K562 (cell line): Measurements from ENCODE around the gene MATK. TPM values are rescaled to one million over a fixed set of nuclear protein-coding genes. Genes with fewer than 3 reads are reported as not detected.
A peak's percentile ranks its signal among the peaks of the same experiment; 100 is the strongest.

Experiments
- FOXJ2 ChIP-seq: fragments of 200-800 bp; sonication (Bioruptor generic); IDR thresholded peaks from 2 replicates; pipeline ENCODE4 v1.6.1; 2016; ENCODE audit warnings: missing genetic modification characterization, missing compliant biosample characterization
- FOXK1 ChIP-seq: sonication (generic); formaldehyde crosslinking; IDR thresholded peaks from 2 replicates; pipeline ENCODE4 v1.8.0; 2022; ENCODE audit warnings: missing genetic modification reagents, mild to moderate bottlenecking, borderline replicate concordance
- HLTF ChIP-seq: fragments of 450-650 bp; IDR thresholded peaks from 2 replicates; pipeline ENCODE4 v1.6.1; 2016
- ILK ChIP-seq: fragments of 450-650 bp; IDR thresholded peaks from 2 replicates; pipeline ENCODE4 v1.6.1; 2016; ENCODE audit warnings: missing genetic modification characterization, low read depth, mild to moderate bottlenecking, missing compliant biosample characterization, moderate library complexity, borderline replicate concordance
- IRF9 ChIP-seq: fragments of 450-650 bp; IDR thresholded peaks from 2 replicates; pipeline ENCODE4 v1.6.1; 2016; ENCODE audit warnings: missing biosample characterization, missing genetic modification characterization
- KDM5B ChIP-seq: fragments of 200-600 bp; sonication (generic); IDR thresholded peaks from 2 replicates; pipeline ENCODE4 v1.6.1; 2012; ENCODE audit warnings: low read depth, mild to moderate bottlenecking, moderate library complexity, low read length, control low read depth, inconsistent platforms; ENCODE audit not compliant: insufficient replicate concordance
- MEIS2 ChIP-seq: fragments of 450-650 bp; IDR thresholded peaks from 2 replicates; pipeline ENCODE4 v1.6.1; 2014; ENCODE audit warnings: mild to moderate bottlenecking; ENCODE audit not compliant: partially characterized antibody
- NFRKB ChIP-seq: fragments of 450-650 bp; IDR thresholded peaks from 2 replicates; pipeline ENCODE4 v1.6.1; 2016; ENCODE audit warnings: low read depth
- TAF15 ChIP-seq: fragments of 200-400 bp; formaldehyde crosslinking; IDR thresholded peaks from 2 replicates; pipeline ENCODE4 v1.6.1; 2017; ENCODE audit warnings: mild to moderate bottlenecking, low read depth, low read length, moderate library complexity
- YBX1 ChIP-seq: fragments of 450-650 bp; IDR thresholded peaks from 2 replicates; pipeline ENCODE4 v1.7.1; 2016; ENCODE audit warnings: mild to moderate bottlenecking
- ZBTB40 ChIP-seq, 2 experiments: fragments of 450-650 bp in 1 of 2; sonication (generic) in 1 of 2; formaldehyde crosslinking in 1 of 2; IDR thresholded peaks; 2 replicates each; pipeline versions ENCODE4 v1.7.1 to v1.9.0; 2016 to 2022; ENCODE audit warnings: inconsistent platforms in 1 of 2, mild to moderate bottlenecking in 1 of 2, missing genetic modification reagents in 1 of 2
- ZNF75A ChIP-seq: fragments of 450-650 bp; formaldehyde crosslinking; IDR thresholded peaks from 2 replicates; pipeline ENCODE4 v1.4.0; 2020; ENCODE audit warnings: mild to moderate bottlenecking
- polyA plus RNA-seq, 8 experiments: library from polyadenylated mRNA; depleted of rRNA in 4 of 8; stranded (reverse) in 5 of 8; unstranded in 3 of 8; fragments of >200 nt; fragmentation: Nextera tagmentation in 2 of 8; fragmentation: Illumina TruSeq in 1 of 8; extraction: Ambion mirVana in 2 of 8; extraction: Trizol in 1 of 8; gene quantifications; 2 replicates each; pipeline versions ENCODE4 v1.2.1 to v1.2.3, GENCODE V29; 2011 to 2014; ENCODE audit warnings: inconsistent platforms in 1 of 8, missing spikeins in 1 of 8
- total RNA-seq, 7 experiments: library from RNA; depleted of rRNA in 6 of 7; stranded (reverse); fragments of >200 nt in 6 of 7; fragmentation: Illumina TruSeq in 2 of 7; extraction: Trizol in 2 of 7; gene quantifications; 2 replicates each; pipeline versions ENCODE4 v1.2.1 to v1.2.3, GENCODE V29; 2011 to 2021; ENCODE audit warnings: low replicate concordance in 1 of 7
- TF ChIP-seq, protein P1 (sequence below): sonication (generic); formaldehyde crosslinking; IDR thresholded peaks from 2 replicates; pipeline ENCODE4 v1.9.0; 2022; ENCODE audit warnings: mild to moderate bottlenecking, missing genetic modification reagents
- TF ChIP-seq, protein P2 (sequence below), 2 experiments: IDR thresholded peaks; 2 replicates each; pipeline ENCODE4 v1.6.1; 2011; ENCODE audit warnings: borderline replicate concordance in 1 of 2, control low read depth in 1 of 2, low read depth in 1 of 2, low read length in 1 of 2, mild to moderate bottlenecking in 1 of 2, mixed read lengths in 1 of 2, moderate library complexity in 1 of 2; ENCODE audit not compliant: insufficient read depth in 1 of 2, insufficient read length in 1 of 2, poor library complexity in 1 of 2, severe bottlenecking in 1 of 2; ENCODE audit errors: extremely low read depth in 1 of 2

MATK gene
- total and polyA plus RNA-seq, 9 of the 15 experiments (the other 6 are each of a cell fraction or from before 2014, with no cell fraction given), result 0.08 to 41.5 (median 21.4) TPM

DNA sequence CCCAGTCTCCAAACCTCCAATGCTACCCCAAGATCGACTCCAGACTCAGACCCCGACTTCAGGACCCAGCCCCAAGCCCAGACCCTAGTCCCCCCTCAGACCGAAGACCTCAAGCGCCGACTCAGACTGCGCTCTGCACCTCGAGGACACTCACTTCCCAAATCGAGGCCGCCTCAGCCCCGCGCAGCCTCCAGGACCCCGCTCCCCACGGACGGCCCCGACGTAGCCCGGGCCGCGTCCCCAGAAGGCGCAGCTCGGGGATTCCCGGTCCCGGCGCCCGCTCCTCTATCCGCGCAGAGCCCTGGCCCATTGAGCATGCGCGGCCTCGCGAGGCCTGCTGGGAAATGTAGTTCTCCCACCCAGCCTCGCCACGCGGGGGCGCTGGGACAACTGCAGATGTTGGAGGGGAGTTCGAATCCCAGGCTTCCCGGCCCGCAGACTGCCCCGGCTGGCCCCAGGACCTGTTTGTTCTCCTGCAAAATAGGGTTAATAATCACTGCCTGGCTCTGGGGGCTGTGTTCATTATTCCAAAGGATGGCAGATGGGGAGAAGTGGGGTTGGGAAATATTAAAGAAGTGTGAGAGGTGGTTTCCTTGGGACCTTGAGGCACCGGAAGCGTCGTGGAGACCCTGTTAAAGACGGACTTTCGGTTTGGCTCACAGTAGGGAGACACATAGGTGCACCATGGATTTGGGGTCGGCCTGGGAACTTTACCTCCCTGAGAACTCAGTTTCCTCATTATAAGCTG, 24.6 kb downstream of the MATK start, which contains the start of gene APBA3 (continued):
- peak; percentile 97 for TF ChIP-seq ZBTB40 (IDR thresholded peaks at IDR 0.05)
- no peak for TF ChIP-seq ZBTB40 (CRISPR knock-in tag; IDR thresholded peaks at IDR 0.05)
- TF ChIP-seq MEIS2, result peak; percentile 66
- no peak for TF ChIP-seq TAF15
- TF ChIP-seq FOXJ2 (tag), result peak; percentile 39; the same call in 1 of the 2 replicates
- TF ChIP-seq ZNF75A (CRISPR knock-in tag), result no peak
- peak; percentile 76; the same call in 1 of the 2 replicates for TF ChIP-seq HLTF
- TF ChIP-seq, protein P1, sequence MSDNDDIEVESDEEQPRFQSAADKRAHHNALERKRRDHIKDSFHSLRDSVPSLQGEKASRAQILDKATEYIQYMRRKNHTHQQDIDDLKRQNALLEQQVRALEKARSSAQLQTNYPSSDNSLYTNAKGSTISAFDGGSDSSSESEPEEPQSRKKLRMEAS (CRISPR knock-in tag), result peak; percentile 69
- TF ChIP-seq NFRKB, result 0 out of 2 replicates have a peak, but pooled peaks have one; percentile 38
- no peak for TF ChIP-seq ILK (tag)
- 0 out of 2 replicates have a peak, but pooled peaks have one; percentile 53 for TF ChIP-seq FOXK1 (CRISPR knock-in tag)
- 0 out of 2 replicates have a peak, but pooled peaks have one; percentile 12 for TF ChIP-seq IRF9
- TF ChIP-seq YBX1, result no peak
- TF ChIP-seq, protein P2, sequence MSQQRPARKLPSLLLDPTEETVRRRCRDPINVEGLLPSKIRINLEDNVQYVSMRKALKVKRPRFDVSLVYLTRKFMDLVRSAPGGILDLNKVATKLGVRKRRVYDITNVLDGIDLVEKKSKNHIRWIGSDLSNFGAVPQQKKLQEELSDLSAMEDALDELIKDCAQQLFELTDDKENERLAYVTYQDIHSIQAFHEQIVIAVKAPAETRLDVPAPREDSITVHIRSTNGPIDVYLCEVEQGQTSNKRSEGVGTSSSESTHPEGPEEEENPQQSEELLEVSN (IDR thresholded peaks at IDR 0.05; ENCODE audit: borderline replicate concordance in 1 of 2, extremely low read depth in 1 of 2, insufficient read depth in 1 of 2, insufficient read length in 1 of 2, low read depth in 1 of 2, low read length in 1 of 2, poor library complexity in 1 of 2, severe bottlenecking in 1 of 2), result peak in 1 of 2 experiments; percentile 17
- TF ChIP-seq KDM5B, result peak; percentile 71
